ENCODE measurements around the gene C6orf132.
"Not testable (repeated sequence)": the region's sequence is repeated elsewhere in the genome, so short reads cannot be mapped to it uniquely, and the experiment has no call there.

The C6orf132 gene

GRCh38 chr6:42159431-42160024, 17.1 kb upstream of the C6orf132 start:
- no peak for DNase-seq (ENCODE audit: low read depth in 3 of 3, low spot score in 1 of 3)

GRCh38 chr6:42158631-42159030, 16.2 kb upstream of the C6orf132 start:
- no peak for DNase-seq (ENCODE audit: low read depth in 3 of 3, low spot score in 1 of 3)

GRCh38 chr6:42158011-42158410, 15.6 kb upstream of the C6orf132 start:
- no peak for DNase-seq (ENCODE audit: low read depth in 3 of 3, low spot score in 1 of 3)

GRCh38 chr6:42156638-42157037, 14.2 kb upstream of the C6orf132 start:
- DNase-seq (ENCODE audit: low read depth in 3 of 3, low spot score in 1 of 3): no peak

DNA sequence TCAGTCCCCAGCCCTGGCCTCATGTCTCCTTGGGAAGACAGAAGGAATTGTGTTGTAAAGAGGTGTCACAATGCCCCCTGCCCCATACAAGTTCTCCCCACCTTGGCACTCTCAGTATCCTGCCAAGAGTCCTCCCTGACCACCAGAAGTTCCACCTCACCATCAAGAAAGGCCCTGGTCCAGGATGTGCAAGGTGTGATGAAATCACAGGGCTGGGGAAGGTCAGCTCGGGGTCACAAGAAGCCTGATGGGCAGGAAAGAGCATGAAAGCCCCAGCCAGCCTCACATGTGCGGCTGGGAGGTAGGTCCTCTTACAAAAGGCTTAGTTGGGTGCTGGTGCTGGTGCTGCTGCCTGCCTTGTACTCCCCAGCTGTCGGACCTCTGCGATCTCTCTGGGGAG, 12.9 kb upstream of the C6orf132 start:
- DNase-seq (ENCODE audit: low read depth in 3 of 3, low spot score in 1 of 3): no peak

DNA sequence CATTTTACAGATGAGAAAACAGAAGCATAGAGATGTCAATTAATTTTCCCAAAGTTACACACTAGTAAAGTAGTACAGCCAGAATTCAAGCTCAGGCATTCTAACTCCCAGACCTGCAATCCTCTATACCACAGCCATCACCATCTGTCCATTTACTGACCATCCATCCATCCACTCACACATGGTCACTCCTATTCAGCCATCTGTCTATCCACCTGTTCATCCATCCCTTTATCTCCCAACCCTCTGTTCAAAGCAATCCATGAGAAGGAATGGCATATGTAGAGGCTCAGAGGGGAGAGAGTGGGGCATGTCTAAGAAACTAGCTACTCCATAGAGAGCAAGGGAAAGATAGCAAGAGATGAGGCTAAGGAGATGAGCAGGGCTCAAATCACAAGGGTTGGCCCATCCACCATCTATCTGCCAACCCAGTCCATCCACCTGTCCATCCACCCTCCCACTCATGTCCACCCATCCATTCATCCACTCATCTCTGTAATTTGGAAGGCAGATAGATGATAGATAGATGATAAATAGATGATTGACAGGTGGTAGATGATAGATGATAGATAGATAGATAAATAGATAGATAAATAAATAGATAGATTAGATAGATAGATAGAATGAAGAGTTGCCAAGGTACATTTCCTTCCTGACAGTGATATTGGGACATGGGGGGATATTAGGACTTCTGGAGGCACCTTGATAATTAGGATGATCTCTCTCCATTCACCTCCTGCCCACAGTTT, 12.2 kb upstream of the C6orf132 start:
- DNase-seq (ENCODE audit: low read depth in 3 of 3, low spot score in 1 of 3): no peak

GRCh38 chr6:42153921-42154320, 11.5 kb upstream of the C6orf132 start:
- no peak for DNase-seq (ENCODE audit: low read depth in 3 of 3, low spot score in 1 of 3)

GRCh38 chr6:42152528-42153213, 10.3 kb upstream of the C6orf132 start:
- DNase-seq (ENCODE audit: low read depth in 3 of 3, low spot score in 1 of 3): not testable (repeated sequence)

- no peak for DNase-seq (ENCODE audit: low read depth in 3 of 3, low spot score in 1 of 3)
Observed at GRCh38 chr6:42152024-42152423, 9.6 kb upstream of the C6orf132 start.

- DNase-seq (ENCODE audit: low read depth in 3 of 3, low spot score in 1 of 3): no peak
Observed at GRCh38 chr6:42150254-42150653, 7.8 kb upstream of the C6orf132 start.

DNA sequence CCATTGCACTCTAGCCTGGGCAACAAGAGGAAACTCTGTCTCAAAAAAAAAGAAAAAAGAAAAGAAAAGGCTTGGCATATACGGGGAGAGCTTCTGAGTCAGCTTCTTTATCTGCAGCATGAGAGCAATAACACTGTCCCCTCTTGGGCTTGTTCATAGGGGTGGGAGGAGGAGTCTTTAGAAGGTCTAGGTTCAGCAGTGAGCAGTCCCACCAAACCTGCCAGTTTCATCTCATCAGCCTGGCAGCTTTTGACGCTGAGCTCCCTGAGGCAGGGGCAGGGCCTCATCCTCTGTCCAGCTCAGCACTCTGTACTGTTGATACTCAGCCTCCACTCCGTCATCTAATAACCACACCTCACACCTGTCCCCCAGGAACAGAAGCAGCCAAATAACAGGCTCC, 5.6 kb upstream of the C6orf132 start:
- no peak for DNase-seq (ENCODE audit: low read depth in 3 of 3, low spot score in 1 of 3)

DNA sequence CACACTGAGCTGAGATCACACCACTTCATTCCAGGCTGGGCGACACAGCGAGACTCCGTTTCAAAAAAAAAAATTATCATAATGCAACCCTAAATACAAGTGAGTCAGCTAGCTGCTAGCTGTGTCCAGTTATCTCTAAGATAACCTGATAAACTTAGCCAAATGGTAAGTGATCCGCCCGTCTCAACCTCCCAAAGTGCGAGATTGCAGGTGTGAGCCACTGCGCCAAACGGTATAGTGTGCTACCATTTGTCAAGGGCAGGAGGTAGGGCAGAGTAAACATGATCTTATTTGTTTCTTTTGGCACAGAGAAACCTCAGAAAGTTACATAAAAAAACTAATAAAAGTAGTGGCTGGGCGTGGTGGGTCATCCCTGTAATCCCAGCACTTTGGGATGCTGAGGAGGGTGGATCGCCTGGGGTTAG, 4.7 kb upstream of the C6orf132 start:
- no peak for DNase-seq (ENCODE audit: low read depth in 3 of 3, low spot score in 1 of 3)

DNA sequence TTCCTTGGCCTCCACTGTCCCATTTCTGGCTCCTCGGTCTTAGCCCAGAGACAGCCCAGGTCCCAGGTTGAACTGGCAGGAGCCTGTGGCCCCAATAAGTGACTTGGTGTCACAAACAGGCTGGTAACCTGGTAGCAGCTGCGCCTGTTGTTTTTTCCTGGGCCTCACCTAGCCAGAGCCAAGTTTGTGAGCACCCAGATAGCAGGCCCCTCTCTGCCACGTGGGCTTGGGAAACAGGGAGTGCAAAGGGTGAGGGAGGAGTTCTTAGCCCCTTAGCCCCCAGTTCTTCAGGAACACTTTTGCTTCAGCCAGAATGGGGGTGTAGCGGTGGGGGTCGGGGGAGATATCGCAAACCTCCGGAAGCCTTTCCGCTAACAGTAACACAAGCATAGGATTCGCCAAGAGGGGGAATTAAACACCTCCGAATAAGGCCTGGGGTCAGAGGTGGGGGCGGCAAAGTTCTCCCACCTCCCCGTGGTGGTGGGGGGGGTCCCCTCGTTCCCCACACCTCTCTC, 760 bp downstream of the C6orf132 start:
- no peak for DNase-seq (ENCODE audit: low read depth in 3 of 3, low spot score in 1 of 3)

DNA sequence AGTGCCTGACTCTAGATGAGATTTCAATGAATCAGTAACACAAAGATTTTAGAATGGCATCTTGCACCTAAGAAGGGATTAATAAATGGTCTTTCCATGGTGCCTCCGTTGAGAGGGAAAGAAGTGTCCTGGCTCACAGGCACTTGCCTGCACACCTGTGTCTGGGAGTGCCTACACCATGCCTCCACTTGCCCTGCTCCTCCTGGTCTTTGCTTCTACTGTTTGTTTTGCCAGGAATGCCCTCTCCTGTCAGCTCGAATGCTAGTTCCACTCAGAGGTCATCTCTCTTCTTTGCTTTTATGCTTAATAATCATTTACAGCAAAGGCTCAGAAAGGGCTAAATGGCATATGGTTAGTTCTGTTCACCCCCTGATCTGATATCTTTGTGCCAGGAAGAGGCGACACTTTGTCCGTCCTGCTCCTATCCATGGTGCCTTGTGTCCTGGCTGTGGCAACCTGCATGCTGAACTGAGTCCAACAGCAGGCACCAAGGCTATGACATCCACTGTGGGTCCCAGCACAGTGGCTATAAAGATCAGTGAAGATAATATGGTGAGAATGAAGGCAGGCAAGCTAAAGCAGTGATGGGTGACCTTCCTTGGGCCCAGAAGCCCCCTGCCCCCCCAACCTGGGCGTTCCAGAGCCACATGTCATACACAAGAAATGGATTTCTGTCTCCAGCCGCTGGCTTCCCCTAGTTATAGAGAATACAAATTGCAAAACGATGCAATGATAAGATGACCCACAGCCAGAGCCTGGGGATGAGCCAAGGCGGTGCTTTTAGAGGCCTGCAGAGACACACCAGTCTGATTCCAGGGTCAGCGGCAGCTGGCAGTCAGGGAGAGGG, 1.4 kb downstream of the C6orf132 start:
- no peak for DNase-seq (ENCODE audit: low read depth in 3 of 3, low spot score in 1 of 3)

GRCh38 chr6:42140032-42140431, 2.4 kb downstream of the C6orf132 start:
- DNase-seq (ENCODE audit: low read depth in 3 of 3, low spot score in 1 of 3): no peak

- DNase-seq (ENCODE audit: low read depth in 3 of 3, low spot score in 1 of 3): no peak
Observed at GRCh38 chr6:42138630-42139619, 3.5 kb downstream of the C6orf132 start.

GRCh38 chr6:42138190-42138589, 4.2 kb downstream of the C6orf132 start:
- no peak for DNase-seq (ENCODE audit: low read depth in 3 of 3, low spot score in 1 of 3)

GRCh38 chr6:42137194-42137753, 5.1 kb downstream of the C6orf132 start:
- no peak for DNase-seq (ENCODE audit: low read depth in 3 of 3, low spot score in 1 of 3)

DNA sequence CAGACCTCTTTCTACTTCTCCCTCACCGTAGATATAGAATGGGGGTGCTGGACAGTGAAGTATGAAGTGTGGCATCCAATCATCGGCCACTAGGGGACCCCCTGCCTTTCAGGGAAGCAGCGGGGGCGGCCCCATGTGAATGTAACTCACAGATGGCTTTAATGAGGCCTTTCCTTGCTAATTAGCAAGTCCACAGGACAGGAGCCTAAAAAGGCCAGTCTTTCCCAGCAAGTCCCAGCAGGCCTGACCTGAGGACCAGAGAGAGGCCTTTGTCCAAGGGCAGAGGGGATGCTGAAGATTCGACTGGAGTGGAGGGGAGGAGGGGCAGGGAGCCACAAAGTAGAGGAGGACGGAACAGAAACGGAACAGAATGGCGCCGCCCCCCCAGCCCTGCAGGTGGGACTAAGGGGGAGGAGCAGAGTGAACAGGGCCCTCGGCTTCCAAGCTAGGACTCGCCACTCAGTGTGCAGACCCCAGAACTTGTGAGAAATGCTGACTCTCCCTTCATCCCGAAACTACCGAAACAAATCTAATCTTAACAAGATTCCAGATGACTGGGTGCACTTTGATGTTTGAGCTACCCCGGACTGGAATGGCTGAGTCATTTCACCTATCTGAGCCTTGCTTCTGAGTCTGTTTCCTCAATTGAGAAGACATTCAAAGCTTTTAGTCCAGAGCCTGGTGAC, 5.8 kb downstream of the C6orf132 start:
- no peak for DNase-seq (ENCODE audit: low read depth in 3 of 3, low spot score in 1 of 3)
